ENCODE measurements around the gene SLC9A7.
A peak's percentile ranks its signal among the peaks of the same experiment; 100 is the strongest.

The SLC9A7 gene

GRCh38 chrX:46770817-46771163 lies 11.9 kb upstream of the SLC9A7 start:
- H3K27ac ChIP-seq (ENCODE audit: low read depth, low read length), result no peak overlapping the region
- no peak overlapping the region for H3K4me3 ChIP-seq (ENCODE audit: low read length)
- no peaks in the 10 kb centered on the region for H3K4me1 ChIP-seq (ENCODE audit: control insufficient read depth, insufficient read depth, low read length)

GRCh38 chrX:46770000-46770816 lies 11.3 kb upstream of the SLC9A7 start:
- Histone ChIP-seq H3K4me1 (ENCODE audit: control insufficient read depth, insufficient read depth, low read length) (no peaks in the 10 kb centered on the region), H3K9ac (ENCODE audit: low read length) (no peak overlapping the region), H3K4me3 (ENCODE audit: low read length) (no peak overlapping the region), H3K36me3 (ENCODE audit: control insufficient read depth, insufficient read depth, low read length) (no peaks in the 10 kb centered on the region), H3K27me3 (ENCODE audit: control insufficient read depth, insufficient read depth, low read length) (no peaks in the 10 kb centered on the region), H3K27ac (ENCODE audit: low read depth, low read length) (no peak overlapping the region)

More at GRCh38 chrX:46770817-46771163, 11.9 kb upstream of the SLC9A7 start:
- H3K27me3 ChIP-seq (ENCODE audit: control insufficient read depth, insufficient read depth, low read length), result no peaks in the 10 kb centered on the region
- no peak overlapping the region for H3K9ac ChIP-seq (ENCODE audit: low read length)
- no peaks in the 10 kb centered on the region for H3K36me3 ChIP-seq (ENCODE audit: control insufficient read depth, insufficient read depth, low read length)

- Histone ChIP-seq H3K36me3 (ENCODE audit: control insufficient read depth, insufficient read depth, low read length) (no peaks in the 10 kb centered on the region), H3K9ac (ENCODE audit: low read length) (no peak overlapping the region), H3K27me3 (ENCODE audit: control insufficient read depth, insufficient read depth, low read length) (no peaks in the 10 kb centered on the region), H3K4me3 (ENCODE audit: low read length) (no peak overlapping the region), H3K27ac (ENCODE audit: low read depth, low read length) (no peak overlapping the region), H3K4me1 (ENCODE audit: control insufficient read depth, insufficient read depth, low read length) (peaks cover 3% of the 10 kb centered on the region)
These were observed 4.0 kb upstream of the SLC9A7 start for GRCh38 chrX:46762963-46763362.

- Histone ChIP-seq H3K9ac (ENCODE audit: low read length) (no peak overlapping the region), H3K27me3 (ENCODE audit: control insufficient read depth, insufficient read depth, low read length) (no peaks in the 10 kb centered on the region), H3K4me1 (ENCODE audit: control insufficient read depth, insufficient read depth, low read length) (peaks cover 3% of the 10 kb centered on the region), H3K36me3 (ENCODE audit: control insufficient read depth, insufficient read depth, low read length) (no peaks in the 10 kb centered on the region), H3K27ac (ENCODE audit: low read depth, low read length) (no peak overlapping the region), H3K4me3 (ENCODE audit: low read length) (peak overlapping the region; percentile 58)
These were observed 692 bp upstream of the SLC9A7 start for GRCh38 chrX:46759645-46759974.

- H3K4me1 ChIP-seq (ENCODE audit: control insufficient read depth, insufficient read depth, low read length), result peaks cover 3% of the 10 kb centered on the region
- no peak overlapping the region for H3K27ac ChIP-seq (ENCODE audit: low read depth, low read length)
- H3K27me3 ChIP-seq (ENCODE audit: control insufficient read depth, insufficient read depth, low read length), result no peaks in the 10 kb centered on the region
- H3K4me3 ChIP-seq (ENCODE audit: low read length), result peak overlapping the region; percentile 71
- H3K9ac ChIP-seq (ENCODE audit: low read length), result no peak overlapping the region
- H3K36me3 ChIP-seq (ENCODE audit: control insufficient read depth, insufficient read depth, low read length), result no peaks in the 10 kb centered on the region
These were observed 559 bp downstream of the SLC9A7 start for GRCh38 chrX:46758163-46758955.

GRCh38 chrX:46757593-46757992 lies 1.3 kb downstream of the SLC9A7 start:
- Histone ChIP-seq H3K4me1 (ENCODE audit: control insufficient read depth, insufficient read depth, low read length) (peaks cover 3% of the 10 kb centered on the region), H3K27ac (ENCODE audit: low read depth, low read length) (no peak overlapping the region), H3K36me3 (ENCODE audit: control insufficient read depth, insufficient read depth, low read length) (no peaks in the 10 kb centered on the region), H3K4me3 (ENCODE audit: low read length) (no peak overlapping the region), H3K9ac (ENCODE audit: low read length) (no peak overlapping the region), H3K27me3 (ENCODE audit: control insufficient read depth, insufficient read depth, low read length) (no peaks in the 10 kb centered on the region)

- H3K4me1 ChIP-seq (ENCODE audit: control insufficient read depth, insufficient read depth, low read length), result peaks cover 3% of the 10 kb centered on the region
- no peak overlapping the region for H3K9ac ChIP-seq (ENCODE audit: low read length)
- H3K4me3 ChIP-seq (ENCODE audit: low read length), result no peak overlapping the region
- no peak overlapping the region for H3K27ac ChIP-seq (ENCODE audit: low read depth, low read length)
- no peaks in the 10 kb centered on the region for H3K36me3 ChIP-seq (ENCODE audit: control insufficient read depth, insufficient read depth, low read length)
- no peaks in the 10 kb centered on the region for H3K27me3 ChIP-seq (ENCODE audit: control insufficient read depth, insufficient read depth, low read length)
These were observed 1.9 kb downstream of the SLC9A7 start for GRCh38 chrX:46757052-46757451.

- Histone ChIP-seq H3K27ac (ENCODE audit: low read depth, low read length) (no peak overlapping the region), H3K27me3 (ENCODE audit: control insufficient read depth, insufficient read depth, low read length) (no peaks in the 10 kb centered on the region), H3K36me3 (ENCODE audit: control insufficient read depth, insufficient read depth, low read length) (no peaks in the 10 kb centered on the region), H3K4me3 (ENCODE audit: low read length) (no peak overlapping the region), H3K4me1 (ENCODE audit: control insufficient read depth, insufficient read depth, low read length) (peaks cover 3% of the 10 kb centered on the region), H3K9ac (ENCODE audit: low read length) (no peak overlapping the region)
These were observed 3.2 kb downstream of the SLC9A7 start for GRCh38 chrX:46755671-46756070.

GRCh38 chrX:46754586-46755061 lies 4.3 kb downstream of the SLC9A7 start:
- H3K4me1 ChIP-seq (ENCODE audit: control insufficient read depth, insufficient read depth, low read length), result peaks cover 1% of the 10 kb centered on the region
- no peaks in the 10 kb centered on the region for H3K36me3 ChIP-seq (ENCODE audit: control insufficient read depth, insufficient read depth, low read length)
- H3K27ac ChIP-seq (ENCODE audit: low read depth, low read length), result no peak overlapping the region
- H3K9ac ChIP-seq (ENCODE audit: low read length), result no peak overlapping the region
- no peak overlapping the region for H3K4me3 ChIP-seq (ENCODE audit: low read length)
- no peaks in the 10 kb centered on the region for H3K27me3 ChIP-seq (ENCODE audit: control insufficient read depth, insufficient read depth, low read length)

- Histone ChIP-seq H3K4me1 (ENCODE audit: control insufficient read depth, insufficient read depth, low read length) (no peaks in the 10 kb centered on the region), H3K4me3 (ENCODE audit: low read length) (no peak overlapping the region), H3K36me3 (ENCODE audit: control insufficient read depth, insufficient read depth, low read length) (no peaks in the 10 kb centered on the region), H3K9ac (ENCODE audit: low read length) (no peak overlapping the region), H3K27ac (ENCODE audit: low read depth, low read length) (no peak overlapping the region), H3K27me3 (ENCODE audit: control insufficient read depth, insufficient read depth, low read length) (no peaks in the 10 kb centered on the region)
These were observed 4.9 kb downstream of the SLC9A7 start for GRCh38 chrX:46754036-46754435.

- H3K27ac ChIP-seq (ENCODE audit: low read depth, low read length), result no peak overlapping the region
- no peak overlapping the region for H3K9ac ChIP-seq (ENCODE audit: low read length)
- no peaks in the 10 kb centered on the region for H3K4me1 ChIP-seq (ENCODE audit: control insufficient read depth, insufficient read depth, low read length)
- H3K4me3 ChIP-seq (ENCODE audit: low read length), result no peak overlapping the region
- no peaks in the 10 kb centered on the region for H3K36me3 ChIP-seq (ENCODE audit: control insufficient read depth, insufficient read depth, low read length)
- H3K27me3 ChIP-seq (ENCODE audit: control insufficient read depth, insufficient read depth, low read length), result no peaks in the 10 kb centered on the region
These were observed 8.0 kb downstream of the SLC9A7 start for GRCh38 chrX:46750889-46751288.

- no peak overlapping the region for H3K27ac ChIP-seq (ENCODE audit: low read depth, low read length)
- H3K9ac ChIP-seq (ENCODE audit: low read length), result no peak overlapping the region
- no peaks in the 10 kb centered on the region for H3K4me1 ChIP-seq (ENCODE audit: control insufficient read depth, insufficient read depth, low read length)
- H3K36me3 ChIP-seq (ENCODE audit: control insufficient read depth, insufficient read depth, low read length), result no peaks in the 10 kb centered on the region
- H3K27me3 ChIP-seq (ENCODE audit: control insufficient read depth, insufficient read depth, low read length), result no peaks in the 10 kb centered on the region
- no peak overlapping the region for H3K4me3 ChIP-seq (ENCODE audit: low read length)
These were observed 14.9 kb downstream of the SLC9A7 start for GRCh38 chrX:46744009-46744408.
